H1 (cell line): Measurements from ENCODE around the gene MINAR1. TPM values are rescaled to one million over a fixed set of nuclear protein-coding genes. Genes with fewer than 3 reads are reported as not detected.

Experiments
- CTCF ChIA-PET: fragments of 300-600 bp; sonication (Branson Sonifier 250); formaldehyde crosslinking; loops from one replicate; lab custom pipeline; 2021; ENCODE audit not compliant: partially characterized antibody; lab: Charles Lee
- POLR2A ChIA-PET: fragments of 300-600 bp; sonication (Branson Sonifier 250); formaldehyde crosslinking; loops from one replicate; lab custom pipeline; 2021; ENCODE audit warnings: inconsistent platforms; ENCODE audit not compliant: partially characterized antibody; lab: Charles Lee
- DNase-seq, 2 experiments: peaks; one replicate each; pipeline versions ENCODE4 v3.0.0 to v3.0.0-alpha.2; 2010 to 2022; ENCODE audit warnings: low spot score in 2 of 2, low read depth in 1 of 2, mixed read lengths in 1 of 2
- FAIRE-seq: peaks from 2 replicates; lab custom pipeline; 2011; peaks lifted over from hg19 to GRCh38; lab: Jason Lieb, UNC
- H2AFZ ChIP-seq: 2 replicates; pipeline ENCODE4 v1.8.1; 2012; ENCODE audit warnings: low read length, inconsistent platforms
- H2AK5ac ChIP-seq: 2 replicates; pipeline ENCODE4 v1.6.1; 2013; ENCODE audit warnings: low read depth, low read length
- H2BK120ac ChIP-seq: replicated peaks from 2 replicates; pipeline ENCODE3; 2013; ENCODE audit warnings: low read depth, low read length, inconsistent platforms
- H2BK12ac ChIP-seq: 2 replicates; pipeline ENCODE4 v1.6.1; 2013; ENCODE audit warnings: low read depth, low read length
- H2BK15ac ChIP-seq: 2 replicates; pipeline ENCODE4 v1.6.1; 2013; ENCODE audit warnings: low read length
- H2BK20ac ChIP-seq: 2 replicates; pipeline ENCODE4 v1.6.1; 2013; ENCODE audit warnings: low read length
- H2BK5ac ChIP-seq: 2 replicates; pipeline ENCODE4 v1.6.1; 2013; ENCODE audit warnings: low read depth, low read length
- H3K14ac ChIP-seq: 2 replicates; pipeline ENCODE4 v1.6.1; 2013; ENCODE audit warnings: inconsistent platforms; ENCODE audit not compliant: insufficient read length
- H3K18ac ChIP-seq: 2 replicates; pipeline ENCODE4 v1.6.1; 2013; ENCODE audit warnings: low read length; ENCODE audit errors: extremely low read depth
- H3K23ac ChIP-seq: 2 replicates; pipeline ENCODE4 v1.6.1; 2013; ENCODE audit warnings: inconsistent platforms; ENCODE audit not compliant: insufficient read length
- H3K23me2 ChIP-seq: 2 replicates; pipeline ENCODE4 v1.6.1; 2013; ENCODE audit warnings: low read depth, low read length
- H3K27ac ChIP-seq: 2 replicates; pipeline ENCODE4 v1.6.1; 2011; ENCODE audit warnings: low read depth, low read length, inconsistent platforms
- H3K27me3 ChIP-seq, 4 experiments: replicated peaks in 1 of 4; 1 replicate in 1 of 4; 2 replicates in 3 of 4; pipeline versions ENCODE4 v1.6.1 to v1.8.1; 2011 to 2013; ENCODE audit warnings: low read length in 3 of 4, mild to moderate bottlenecking in 3 of 4, inconsistent platforms in 2 of 4, mixed read lengths in 2 of 4, moderate library complexity in 1 of 4; ENCODE audit not compliant: control insufficient read depth in 3 of 4, insufficient read depth in 3 of 4; ENCODE audit errors: extremely low read depth in 1 of 4
- H3K36me3 ChIP-seq, 4 experiments: 2 replicates each; pipeline versions ENCODE4 v1.6.1 to v1.8.1; 2011 to 2013; ENCODE audit warnings: mild to moderate bottlenecking in 4 of 4, low read length in 3 of 4, moderate library complexity in 2 of 4, control low read depth in 1 of 4, inconsistent platforms in 1 of 4; ENCODE audit not compliant: insufficient read depth in 4 of 4, control insufficient read depth in 2 of 4
- H3K4ac ChIP-seq: replicated peaks from 2 replicates; pipeline ENCODE3; 2013; ENCODE audit warnings: low read length, low read depth, mixed read lengths, inconsistent platforms; ENCODE audit not compliant: insufficient read length
- H3K4me1 ChIP-seq, 4 experiments: replicated peaks in 1 of 4; 1 replicate in 1 of 4; 2 replicates in 3 of 4; pipeline versions ENCODE4 v1.6.1 to v1.8.1; 2011 to 2013; ENCODE audit warnings: low read length in 3 of 4, inconsistent platforms in 2 of 4, mixed read lengths in 1 of 4; ENCODE audit not compliant: insufficient read depth in 4 of 4, control insufficient read depth in 3 of 4
- H3K4me2 ChIP-seq, 2 experiments: 2 replicates each; pipeline versions ENCODE4 v1.6.1 to v1.8.1; 2011 to 2013; ENCODE audit warnings: low read depth in 2 of 2, low read length in 2 of 2, control low read depth in 1 of 2, inconsistent platforms in 1 of 2, mild to moderate bottlenecking in 1 of 2; ENCODE audit not compliant: insufficient read depth in 1 of 2
- H3K4me3 ChIP-seq, 4 experiments: fragments of 200-600, 300-600 bp in 1 of 4; sonication (generic), shearing (Covaris generic), sonication (Bioruptor Twin) in 1 of 4; 2 replicates each; pipeline versions ENCODE4 v1.5.1 to v1.8.1; 2011 to 2016; ENCODE audit warnings: low read length in 4 of 4, low read depth in 3 of 4, control low read depth in 2 of 4, inconsistent platforms in 2 of 4, mild to moderate bottlenecking in 2 of 4, mixed read lengths in 1 of 4, moderate library complexity in 1 of 4; ENCODE audit not compliant: insufficient read depth in 2 of 4; ENCODE audit errors: extremely low read depth in 1 of 4
- H3K56ac ChIP-seq: replicated peaks from 2 replicates; pipeline ENCODE3; 2013; ENCODE audit warnings: low read depth, mild to moderate bottlenecking, mixed read lengths, low read length, inconsistent platforms; ENCODE audit not compliant: insufficient read length
- H3K79me1 ChIP-seq: 2 replicates; pipeline ENCODE4 v1.6.1; 2013; ENCODE audit warnings: low read depth, low read length, control low read depth
- H3K79me2 ChIP-seq, 2 experiments: 2 replicates each; pipeline versions ENCODE4 v1.6.1 to v1.8.1; 2012 to 2013; ENCODE audit warnings: low read length in 2 of 2, mild to moderate bottlenecking in 2 of 2, inconsistent platforms in 1 of 2; ENCODE audit not compliant: insufficient read depth in 2 of 2, control insufficient read depth in 1 of 2
- H3K9ac ChIP-seq, 4 experiments: replicated peaks in 1 of 4; 1 replicate in 1 of 4; 2 replicates in 3 of 4; pipeline versions ENCODE4 v1.6.1 to v1.8.1; 2011 to 2013; ENCODE audit warnings: low read depth in 3 of 4, low read length in 3 of 4, control low read depth in 2 of 4, mild to moderate bottlenecking in 2 of 4, moderate library complexity in 2 of 4, inconsistent platforms in 1 of 4; ENCODE audit errors: extremely low read depth in 1 of 4
- H3K9me3 ChIP-seq, 2 experiments: 2 replicates each; pipeline versions ENCODE4 v1.6.1 to v1.8.1; 2012 to 2013; ENCODE audit warnings: mild to moderate bottlenecking in 2 of 2, moderate library complexity in 2 of 2, control low read depth in 1 of 2, inconsistent platforms in 1 of 2, low read depth in 1 of 2, low read length in 1 of 2, mixed read lengths in 1 of 2; ENCODE audit not compliant: insufficient read depth in 2 of 2
- H4K20me1 ChIP-seq, 2 experiments: replicated peaks in 1 of 2; 2 replicates each; pipeline versions ENCODE3 to v1.8.1; 2011 to 2013; ENCODE audit warnings: inconsistent platforms in 2 of 2, low read length in 2 of 2, mild to moderate bottlenecking in 1 of 2; ENCODE audit not compliant: insufficient read depth in 2 of 2, control insufficient read depth in 1 of 2
- H4K5ac ChIP-seq: 2 replicates; pipeline ENCODE4 v1.6.1; 2013; ENCODE audit warnings: low read length, low read depth, mixed read lengths, inconsistent platforms; ENCODE audit not compliant: insufficient read length
- H4K8ac ChIP-seq: 2 replicates; pipeline ENCODE4 v1.8.0; 2013; ENCODE audit warnings: mild to moderate bottlenecking, moderate library complexity, low read length, inconsistent platforms; ENCODE audit not compliant: insufficient read depth; ENCODE audit errors: extremely low read depth
- H4K91ac ChIP-seq: replicated peaks from 2 replicates; pipeline ENCODE3; 2013; ENCODE audit warnings: low read length, mixed read lengths, inconsistent platforms; ENCODE audit not compliant: insufficient read length
- NRF1 ChIP-seq: IDR thresholded peaks from 2 replicates; pipeline ENCODE4 v1.6.1; 2011; ENCODE audit warnings: mild to moderate bottlenecking, low read depth, low read length, improper control_type of control experiment
- RFX5 ChIP-seq: IDR thresholded peaks from 2 replicates; pipeline ENCODE4 v1.6.1; 2011; ENCODE audit warnings: low read depth, low read length, improper control_type of control experiment, borderline replicate concordance
- SUZ12 ChIP-seq: fragments of 200-600 bp; sonication (generic); IDR thresholded peaks from 2 replicates; pipeline ENCODE4 v1.6.1; 2012; ENCODE audit warnings: mild to moderate bottlenecking, inconsistent platforms, low read length, moderate library complexity, mixed read lengths
- WGBS, 2 experiments: shearing (Covaris generic) in 1 of 2; methylation state at CpG; one replicate each; pipeline versions ENCODE4 v1.1.6 to v1.1.7; 2013 to 2015; ENCODE audit warnings: low lambda C conversion rate in 2 of 2, mixed read lengths in 2 of 2, inconsistent platforms in 1 of 2, low coverage in 1 of 2, missing lambda C conversion rate in 1 of 2; ENCODE audit not compliant: insufficient replicate concordance in 2 of 2, insufficient coverage in 1 of 2, insufficient read length in 1 of 2; ENCODE audit errors: extremely low coverage in 1 of 2, missing lambda C conversion rate in 1 of 2; 5-methylcytosine and 5-hydroxymethylcytosine counted together
- polyA plus RNA-seq, 7 experiments: library from polyadenylated mRNA; depleted of rRNA in 3 of 7; stranded (reverse) in 5 of 7; unstranded in 2 of 7; fragments of >200 nt in 5 of 7; fragments of 200-250 nt in 2 of 7; gene quantifications; 1 replicate in 5 of 7; 2 replicates in 1 of 7; 4 replicates in 1 of 7; pipeline versions ENCODE4 v1.2.1 to v1.2.3, GENCODE V29; 2011 to 2013; ENCODE audit warnings: missing spikeins in 2 of 7, mixed read lengths in 2 of 7
- total RNA-seq: library from RNA; stranded (reverse); fragmentation: NEBNext Ultra II Directional; extraction: Animal tissue kit (Norgen Biotek cat#: 25700); gene quantifications from 2 replicates; pipeline ENCODE4 v1.2.1, GENCODE V29; 2021

Gene MINAR1
- total and polyA plus RNA-seq, 2 of the 8 experiments (the other 6 are each of a cell fraction or from before 2014, with no cell fraction given), result 0.17 to 0.67 TPM

DNA sequence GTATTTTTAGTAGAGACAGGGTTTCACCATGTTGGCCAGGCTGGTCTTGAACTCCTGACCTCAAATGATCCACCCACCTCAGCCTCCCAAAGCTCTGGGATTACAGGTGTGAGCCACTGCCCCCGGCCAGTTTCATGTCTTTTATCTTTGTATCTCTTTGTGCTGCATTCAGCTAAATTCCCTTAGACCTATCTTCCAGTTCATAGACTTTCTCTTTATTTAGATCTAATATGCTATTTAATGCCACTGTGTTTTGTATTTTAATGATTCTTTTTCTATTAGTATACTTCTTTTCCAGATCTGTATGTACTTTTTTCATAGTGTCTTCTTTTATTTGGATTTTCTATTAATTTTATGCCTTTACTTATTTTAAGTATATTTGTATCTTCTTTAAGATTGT is 14.9 kb downstream of the MINAR1 start:
- H3K4me2 ChIP-seq, result no peak overlapping the region
- H3K79me2 ChIP-seq, result no peaks in the 10 kb centered on the region
- no peak overlapping the region for H3K4ac ChIP-seq
- H4K5ac ChIP-seq, result no peak overlapping the region
- DNase-seq (no peak), FAIRE-seq (no peak)
- H3K14ac ChIP-seq, result no peak overlapping the region
- no peak overlapping the region for H2BK5ac ChIP-seq
- H2AK5ac ChIP-seq, result no peak overlapping the region
- peaks cover 0 to 3% of the 10 kb centered on the region in 2 experiments for H4K20me1 ChIP-seq
- no peak overlapping the region for H3K56ac ChIP-seq
- H4K91ac ChIP-seq, result no peak overlapping the region
- no peak overlapping the region for H2AFZ ChIP-seq
- no peak overlapping the region for H3K18ac ChIP-seq
- no peak overlapping the region for H2BK120ac ChIP-seq
- H2BK20ac ChIP-seq, result no peak overlapping the region
- H3K4me3 ChIP-seq, result no peak overlapping the region
- POLR2A ChIA-PET, result no interaction called here
- no peak for TF ChIP-seq SUZ12
- no peak for TF ChIP-seq NRF1
- TF ChIP-seq RFX5, result no peak
- H3K23ac ChIP-seq, result no peak overlapping the region
- no peak overlapping the region for H3K27ac ChIP-seq
- WGBS, 2 experiments, result 100% methylated on average over 1 of the region's 1 CpG; no CpG with 5 or more reads in 1 of the 2 experiments
- no peaks in the 10 kb centered on the region for H3K79me1 ChIP-seq
- 0 out of 4 replicates have a peak, but pooled peaks cover 0 to 3% of the 10 kb centered on the region in 2 experiments for H3K9me3 ChIP-seq
- H3K36me3 ChIP-seq, result no peaks in the 10 kb centered on the region; a peak in 1 of 8 replicates
- H3K27me3 ChIP-seq, result no peaks in the 10 kb centered on the region; a peak in 1 of 7 replicates
- H4K8ac ChIP-seq, result no peak overlapping the region
- no peak overlapping the region for H2BK15ac ChIP-seq
- H2BK12ac ChIP-seq, result no peak overlapping the region
- peaks cover 2% of the 10 kb centered on the region; the same call in 1 of the 2 replicates for H3K23me2 ChIP-seq
- CTCF ChIA-PET, result interaction anchor here (1.0 to 9.4 kb wide), 8 partner anchors 12 to 147 kb away, joined by 3 to 129 read pairs (median 5); no protein-coding TSS in a partner anchor
- H3K9ac ChIP-seq, result no peak overlapping the region
- H3K4me1 ChIP-seq, result peaks cover 0 to 9% (median 6%) of the 10 kb centered on the region in 4 experiments; a peak in 5 of 7 replicates
